ENCODE measurements around the gene ZNF883.

ZNF883 gene

DNA sequence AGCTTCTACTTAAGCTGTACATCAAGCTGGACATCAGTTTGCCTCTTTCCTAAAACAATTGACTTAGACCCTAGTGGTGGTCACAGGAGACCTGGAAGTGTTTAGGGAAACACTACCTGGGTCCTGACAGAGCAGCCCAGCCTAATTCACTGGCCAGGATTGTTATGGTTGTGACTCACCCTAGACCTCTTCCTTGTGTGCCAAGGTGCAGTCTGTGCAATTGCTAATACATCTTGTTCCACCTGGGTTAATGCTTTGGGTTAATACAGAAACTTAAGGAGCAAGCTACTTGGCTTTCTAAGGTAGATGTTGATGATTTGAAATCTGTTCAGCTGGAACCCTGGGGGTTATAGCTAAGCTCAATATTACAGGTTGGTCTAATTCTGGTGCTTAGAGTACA lies 72.6 kb downstream of the ZNF883 start:
- Histone ChIP-seq H3K4me3 (ENCODE audit: low read depth, low read length, poor library complexity, severe bottlenecking) (no peak overlapping the region), H3K4me2 (ENCODE audit: low read length) (no peak overlapping the region), H3K4me1 (ENCODE audit: insufficient read depth, low read length, severe bottlenecking) (no peaks in the 10 kb centered on the region), H4K20me1 (ENCODE audit: insufficient read depth, low read length) (no peaks in the 10 kb centered on the region), H3K9me2 (ENCODE audit: low read depth, low read length) (no peaks in the 10 kb centered on the region), H3K79me2 (ENCODE audit: insufficient read depth, low read length) (no peaks in the 10 kb centered on the region), H3K27ac (ENCODE audit: low read depth, low read length, poor library complexity, severe bottlenecking) (no peak overlapping the region), H3K9me3 (ENCODE audit: low read length) (no peaks in the 10 kb centered on the region), H3F3A (ENCODE audit: insufficient read depth, low read length) (no peaks in the 10 kb centered on the region), H3K36me3 (ENCODE audit: insufficient read depth, low read length) (no peaks in the 10 kb centered on the region), H3K9ac (ENCODE audit: low read length) (no peak overlapping the region), H3K27me3 (ENCODE audit: insufficient read depth, low read length) (no peaks in the 10 kb centered on the region), H2AFZ (ENCODE audit: low read length) (no peak overlapping the region)
- TF ChIP-seq, protein P1, sequence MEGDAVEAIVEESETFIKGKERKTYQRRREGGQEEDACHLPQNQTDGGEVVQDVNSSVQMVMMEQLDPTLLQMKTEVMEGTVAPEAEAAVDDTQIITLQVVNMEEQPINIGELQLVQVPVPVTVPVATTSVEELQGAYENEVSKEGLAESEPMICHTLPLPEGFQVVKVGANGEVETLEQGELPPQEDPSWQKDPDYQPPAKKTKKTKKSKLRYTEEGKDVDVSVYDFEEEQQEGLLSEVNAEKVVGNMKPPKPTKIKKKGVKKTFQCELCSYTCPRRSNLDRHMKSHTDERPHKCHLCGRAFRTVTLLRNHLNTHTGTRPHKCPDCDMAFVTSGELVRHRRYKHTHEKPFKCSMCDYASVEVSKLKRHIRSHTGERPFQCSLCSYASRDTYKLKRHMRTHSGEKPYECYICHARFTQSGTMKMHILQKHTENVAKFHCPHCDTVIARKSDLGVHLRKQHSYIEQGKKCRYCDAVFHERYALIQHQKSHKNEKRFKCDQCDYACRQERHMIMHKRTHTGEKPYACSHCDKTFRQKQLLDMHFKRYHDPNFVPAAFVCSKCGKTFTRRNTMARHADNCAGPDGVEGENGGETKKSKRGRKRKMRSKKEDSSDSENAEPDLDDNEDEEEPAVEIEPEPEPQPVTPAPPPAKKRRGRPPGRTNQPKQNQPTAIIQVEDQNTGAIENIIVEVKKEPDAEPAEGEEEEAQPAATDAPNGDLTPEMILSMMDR (IDR thresholded peaks at IDR 0.05; ENCODE audit: low read length): no peak
- TF ChIP-seq EZH2 (IDR thresholded peaks at IDR 0.05; ENCODE audit: borderline replicate concordance, low read length): no peak

DNA sequence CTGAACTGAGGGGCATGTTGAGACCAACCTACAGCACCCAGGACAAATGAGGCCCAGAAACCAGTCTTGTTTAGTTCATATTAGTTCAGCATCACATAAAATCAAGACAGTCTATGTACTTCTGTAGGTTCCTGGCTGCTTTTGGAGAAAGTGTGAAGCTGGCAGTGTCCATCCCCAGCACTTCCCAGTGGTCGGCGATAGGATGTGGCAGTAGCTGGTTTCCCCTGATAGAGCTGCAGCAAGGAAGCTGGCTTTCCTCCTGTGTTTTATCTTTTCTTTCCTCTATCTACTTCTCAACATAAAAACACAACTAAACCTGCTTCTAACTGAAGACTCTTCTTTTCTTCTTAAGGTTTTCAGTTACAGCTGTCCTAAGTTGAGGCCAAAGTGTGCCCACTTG lies 78.3 kb downstream of the ZNF883 start:
- Histone ChIP-seq H3K27me3 (ENCODE audit: insufficient read depth, low read length) (no peaks in the 10 kb centered on the region; the same call in 1 of the 2 replicates), H3K4me1 (ENCODE audit: insufficient read depth, low read length, severe bottlenecking) (no peaks in the 10 kb centered on the region), H3K4me2 (ENCODE audit: low read length) (no peak overlapping the region), H3K9ac (ENCODE audit: low read length) (no peak overlapping the region), H3K9me2 (ENCODE audit: low read depth, low read length) (no peaks in the 10 kb centered on the region), H2AFZ (ENCODE audit: low read length) (no peak overlapping the region), H3K4me3 (ENCODE audit: low read depth, low read length, poor library complexity, severe bottlenecking) (no peak overlapping the region), H3K36me3 (ENCODE audit: insufficient read depth, low read length) (no peaks in the 10 kb centered on the region), H3K9me3 (ENCODE audit: low read length) (no peaks in the 10 kb centered on the region), H3F3A (ENCODE audit: insufficient read depth, low read length) (no peaks in the 10 kb centered on the region), H3K27ac (ENCODE audit: low read depth, low read length, poor library complexity, severe bottlenecking) (no peak overlapping the region), H4K20me1 (ENCODE audit: insufficient read depth, low read length) (no peaks in the 10 kb centered on the region), H3K79me2 (ENCODE audit: insufficient read depth, low read length) (no peaks in the 10 kb centered on the region)
- TF ChIP-seq, protein P1 (IDR thresholded peaks at IDR 0.05; ENCODE audit: low read length): no peak
- TF ChIP-seq EZH2 (IDR thresholded peaks at IDR 0.05; ENCODE audit: borderline replicate concordance, low read length): no peak

DNA sequence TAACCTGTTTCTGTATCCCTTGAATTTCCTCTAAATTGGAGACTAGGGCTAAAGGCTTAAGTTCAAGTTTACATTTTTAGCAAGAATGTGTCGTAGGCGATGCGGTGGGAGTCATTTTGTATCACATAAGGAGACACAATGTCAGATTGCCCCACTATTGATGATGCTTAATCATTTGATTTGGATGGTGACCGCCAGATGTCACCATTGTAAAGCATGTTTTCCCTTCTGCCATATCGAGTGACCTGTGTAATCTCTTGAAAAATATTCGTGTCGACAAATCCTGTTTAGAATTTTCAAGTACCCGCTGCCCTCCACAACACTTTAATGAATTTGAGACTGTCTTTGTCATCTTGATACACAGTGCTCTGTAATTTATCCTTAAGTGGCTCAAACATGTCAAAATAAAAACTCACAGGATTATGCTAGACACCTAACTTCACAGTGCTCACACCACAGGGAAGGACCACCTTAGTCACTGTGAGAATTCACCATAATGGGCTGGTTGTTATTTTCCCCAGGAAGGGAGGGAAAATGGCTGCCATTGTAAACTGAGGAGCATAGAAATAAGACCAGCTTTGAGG lies 86.8 kb downstream of the ZNF883 start:
- no peak overlapping the region for H2AFZ ChIP-seq (ENCODE audit: low read length)
- H3K27me3 ChIP-seq (ENCODE audit: insufficient read depth, low read length): no peaks in the 10 kb centered on the region; the same call in 1 of the 2 replicates
- no peaks in the 10 kb centered on the region for H3K79me2 ChIP-seq (ENCODE audit: insufficient read depth, low read length)

More for the DNA sequence above, 86.8 kb downstream of the ZNF883 start:
- H3K9ac ChIP-seq (ENCODE audit: low read length): no peak overlapping the region
- H4K20me1 ChIP-seq (ENCODE audit: insufficient read depth, low read length): no peaks in the 10 kb centered on the region
- H3K9me2 ChIP-seq (ENCODE audit: low read depth, low read length): no peaks in the 10 kb centered on the region
- H3K4me1 ChIP-seq (ENCODE audit: insufficient read depth, low read length, severe bottlenecking): no peaks in the 10 kb centered on the region
- H3K27ac ChIP-seq (ENCODE audit: low read depth, low read length, poor library complexity, severe bottlenecking): no peak overlapping the region
- no peaks in the 10 kb centered on the region for H3K36me3 ChIP-seq (ENCODE audit: insufficient read depth, low read length)
- H3K4me3 ChIP-seq (ENCODE audit: low read depth, low read length, poor library complexity, severe bottlenecking): no peak overlapping the region
- no peak overlapping the region for H3K4me2 ChIP-seq (ENCODE audit: low read length)
- TF ChIP-seq, protein P1 (IDR thresholded peaks at IDR 0.05; ENCODE audit: low read length): peak; percentile 65
- no peak for TF ChIP-seq EZH2 (IDR thresholded peaks at IDR 0.05; ENCODE audit: borderline replicate concordance, low read length)
- H3F3A ChIP-seq (ENCODE audit: insufficient read depth, low read length): no peaks in the 10 kb centered on the region
- H3K9me3 ChIP-seq (ENCODE audit: low read length): no peaks in the 10 kb centered on the region

Measured in OCI-LY1 (cell line).